Measurements from ENCODE around the gene MYPN. TPM values are rescaled to one million over a fixed set of nuclear protein-coding genes. Genes with fewer than 3 reads are reported as not detected.

The MYPN gene
- total RNA-seq, 1 experiment from 2014 or later: not detected

DNA sequence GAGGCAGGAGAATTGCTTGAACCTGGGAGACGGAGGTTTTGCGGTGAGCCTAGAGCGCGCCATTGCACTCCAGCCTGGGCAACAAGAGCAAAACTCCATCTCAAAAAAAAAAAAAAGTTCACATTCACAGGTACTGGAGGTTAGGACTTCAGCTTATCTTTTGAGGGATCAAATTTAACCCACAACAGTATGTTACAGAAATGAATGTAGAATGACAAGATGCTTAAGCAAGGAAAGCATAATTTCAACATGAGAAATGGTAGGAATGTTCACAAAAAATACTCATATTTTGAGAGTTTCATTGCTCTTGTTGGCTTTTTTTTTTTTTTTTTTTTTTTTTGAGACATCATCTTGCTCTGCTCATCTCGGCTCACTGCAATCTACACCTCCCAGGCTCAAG, 32.3 kb upstream of the MYPN start:
- DNase-seq: no peak
- Histone ChIP-seq H3K36me3 (ENCODE audit: control insufficient read depth, insufficient read depth, low read length) (no peaks in the 10 kb centered on the region), H3K27me3 (replicated peaks; ENCODE audit: control insufficient read depth, insufficient read depth, low read length) (no peaks in the 10 kb centered on the region), H3K4me1 (peaks cover 23% of the 10 kb centered on the region), H3K9me3 (no peaks in the 10 kb centered on the region), H3K4me3 (ENCODE audit: low read depth, low read length) (no peak overlapping the region)
- H3K9me3 Mint-ChIP-seq (ENCODE audit: unreplicated experiment): no peaks in the 10 kb centered on the region
- peaks cover 11% of the 10 kb centered on the region for H3K4me1 Mint-ChIP-seq (ENCODE audit: low read depth, unreplicated experiment)
- TF ChIP-seq, protein P1, sequence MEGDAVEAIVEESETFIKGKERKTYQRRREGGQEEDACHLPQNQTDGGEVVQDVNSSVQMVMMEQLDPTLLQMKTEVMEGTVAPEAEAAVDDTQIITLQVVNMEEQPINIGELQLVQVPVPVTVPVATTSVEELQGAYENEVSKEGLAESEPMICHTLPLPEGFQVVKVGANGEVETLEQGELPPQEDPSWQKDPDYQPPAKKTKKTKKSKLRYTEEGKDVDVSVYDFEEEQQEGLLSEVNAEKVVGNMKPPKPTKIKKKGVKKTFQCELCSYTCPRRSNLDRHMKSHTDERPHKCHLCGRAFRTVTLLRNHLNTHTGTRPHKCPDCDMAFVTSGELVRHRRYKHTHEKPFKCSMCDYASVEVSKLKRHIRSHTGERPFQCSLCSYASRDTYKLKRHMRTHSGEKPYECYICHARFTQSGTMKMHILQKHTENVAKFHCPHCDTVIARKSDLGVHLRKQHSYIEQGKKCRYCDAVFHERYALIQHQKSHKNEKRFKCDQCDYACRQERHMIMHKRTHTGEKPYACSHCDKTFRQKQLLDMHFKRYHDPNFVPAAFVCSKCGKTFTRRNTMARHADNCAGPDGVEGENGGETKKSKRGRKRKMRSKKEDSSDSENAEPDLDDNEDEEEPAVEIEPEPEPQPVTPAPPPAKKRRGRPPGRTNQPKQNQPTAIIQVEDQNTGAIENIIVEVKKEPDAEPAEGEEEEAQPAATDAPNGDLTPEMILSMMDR (IDR thresholded peaks at IDR 0.05; ENCODE audit: insufficient read depth in 1 of 2, low read depth in 1 of 2, low read length in 1 of 2, severe bottlenecking in 1 of 2, unreplicated experiment in 1 of 2): no peak
- ChIA-PET CTCF (no interaction called here), POLR2A (no interaction called here)
- no peaks in the 10 kb centered on the region for H3K27me3 Mint-ChIP-seq (ENCODE audit: insufficient read depth, unreplicated experiment)
- BruUV-seq (replicated peaks): no TSS peak
- peaks cover 12% of the 10 kb centered on the region for H3K36me3 Mint-ChIP-seq (ENCODE audit: insufficient read depth, unreplicated experiment)
- intact Hi-C loops (cut with micrococcal nuclease; ENCODE audit: unreplicated experiment): loop anchor here (10.0 kb wide), 1 partner anchor 192 kb away; the partner anchor contains the start of gene SIRT1
- no peak overlapping the region for H3K4me3 Mint-ChIP-seq (ENCODE audit: unreplicated experiment)
- H3K27ac Mint-ChIP-seq (ENCODE audit: unreplicated experiment): no peak overlapping the region

GRCh38 chr10:68079434-68079833, 29.9 kb upstream of the MYPN start:
- CTCF ChIA-PET: no interaction called here
- intact Hi-C loops (cut with micrococcal nuclease; ENCODE audit: unreplicated experiment): loop anchor here (10.0 kb wide), 1 partner anchor 195 kb away; the partner anchor contains the start of gene SIRT1
- no peak overlapping the region for H3K4me3 ChIP-seq (ENCODE audit: low read depth, low read length)
- no peaks in the 10 kb centered on the region for H3K4me1 Mint-ChIP-seq (ENCODE audit: low read depth, unreplicated experiment)
- no peaks in the 10 kb centered on the region for H3K9me3 Mint-ChIP-seq (ENCODE audit: unreplicated experiment)
- H3K4me3 Mint-ChIP-seq (ENCODE audit: unreplicated experiment): no peak overlapping the region
- H3K36me3 Mint-ChIP-seq (ENCODE audit: insufficient read depth, unreplicated experiment): peaks cover 9% of the 10 kb centered on the region
- H3K27me3 Mint-ChIP-seq (ENCODE audit: insufficient read depth, unreplicated experiment): peaks cover 3% of the 10 kb centered on the region
- H3K9me3 ChIP-seq: no peaks in the 10 kb centered on the region
- no peak overlapping the region for H3K27ac Mint-ChIP-seq (ENCODE audit: unreplicated experiment)
- no peak for DNase-seq
- H3K36me3 ChIP-seq (ENCODE audit: control insufficient read depth, insufficient read depth, low read length): no peaks in the 10 kb centered on the region
- POLR2A ChIA-PET: no interaction called here
- H3K4me1 ChIP-seq: peaks cover 10% of the 10 kb centered on the region
- H3K27me3 ChIP-seq (replicated peaks; ENCODE audit: control insufficient read depth, insufficient read depth, low read length): no peaks in the 10 kb centered on the region
- no TSS peak for BruUV-seq (replicated peaks)
- TF ChIP-seq, protein P1 (IDR thresholded peaks at IDR 0.05; ENCODE audit: insufficient read depth in 1 of 2, low read depth in 1 of 2, low read length in 1 of 2, severe bottlenecking in 1 of 2, unreplicated experiment in 1 of 2): no peak

DNA sequence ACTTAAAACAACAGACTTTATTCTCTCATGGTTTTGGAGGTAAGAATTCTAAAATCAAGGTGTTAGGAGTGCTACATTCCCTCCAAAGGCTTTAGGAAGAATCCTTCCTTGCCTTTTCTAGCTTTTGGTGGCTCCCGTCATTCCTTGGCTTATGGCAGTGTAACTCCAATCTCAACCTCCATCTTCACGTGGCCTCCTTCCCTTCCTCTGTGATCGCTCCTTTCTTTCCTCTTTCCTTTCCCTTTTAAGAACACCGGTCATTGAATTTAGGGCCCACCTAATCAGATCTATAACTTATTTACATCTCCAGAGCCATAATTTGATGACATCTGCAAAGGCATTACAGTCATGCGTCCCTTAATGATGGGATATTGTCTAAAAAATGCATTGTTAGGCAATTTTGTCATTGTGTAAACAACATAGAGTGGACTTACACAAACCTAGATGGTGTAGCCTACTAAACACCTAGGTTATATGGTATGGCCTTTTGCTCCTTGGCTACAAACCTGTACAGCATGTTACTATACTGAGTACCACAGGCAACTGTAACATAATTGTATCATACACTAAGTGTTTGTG, 28.3 kb upstream of the MYPN start:
- intact Hi-C loops (cut with micrococcal nuclease; ENCODE audit: unreplicated experiment): no loop called here
- Mint-ChIP-seq H3K27ac (ENCODE audit: unreplicated experiment) (no peak overlapping the region), H3K9me3 (ENCODE audit: unreplicated experiment) (no peaks in the 10 kb centered on the region), H3K27me3 (ENCODE audit: insufficient read depth, unreplicated experiment) (peaks cover 3% of the 10 kb centered on the region), H3K4me3 (ENCODE audit: unreplicated experiment) (no peak overlapping the region), H3K36me3 (ENCODE audit: insufficient read depth, unreplicated experiment) (no peaks in the 10 kb centered on the region), H3K4me1 (ENCODE audit: low read depth, unreplicated experiment) (peaks cover 2% of the 10 kb centered on the region)
- Histone ChIP-seq H3K4me1 (peaks cover 5% of the 10 kb centered on the region), H3K9me3 (no peaks in the 10 kb centered on the region), H3K27me3 (replicated peaks; ENCODE audit: control insufficient read depth, insufficient read depth, low read length) (no peaks in the 10 kb centered on the region), H3K36me3 (ENCODE audit: control insufficient read depth, insufficient read depth, low read length) (no peaks in the 10 kb centered on the region), H3K4me3 (ENCODE audit: low read depth, low read length) (no peak overlapping the region)
- POLR2A ChIA-PET: no interaction called here
- no peak for DNase-seq
- CTCF ChIA-PET: no interaction called here
- TF ChIP-seq, protein P1 (IDR thresholded peaks at IDR 0.05; ENCODE audit: insufficient read depth in 1 of 2, low read depth in 1 of 2, low read length in 1 of 2, severe bottlenecking in 1 of 2, unreplicated experiment in 1 of 2): no peak
- no TSS peak for BruUV-seq (replicated peaks)
